Inflammatory macrophage treated with lipopolysaccharide for 4 hours (primary cell): ENCODE results near the gene POU2F3.

Source experiments
- DNase-seq: peaks from one replicate; pipeline ENCODE4 v3.0.0-alpha.2; 2020

POU2F3 gene

DNA sequence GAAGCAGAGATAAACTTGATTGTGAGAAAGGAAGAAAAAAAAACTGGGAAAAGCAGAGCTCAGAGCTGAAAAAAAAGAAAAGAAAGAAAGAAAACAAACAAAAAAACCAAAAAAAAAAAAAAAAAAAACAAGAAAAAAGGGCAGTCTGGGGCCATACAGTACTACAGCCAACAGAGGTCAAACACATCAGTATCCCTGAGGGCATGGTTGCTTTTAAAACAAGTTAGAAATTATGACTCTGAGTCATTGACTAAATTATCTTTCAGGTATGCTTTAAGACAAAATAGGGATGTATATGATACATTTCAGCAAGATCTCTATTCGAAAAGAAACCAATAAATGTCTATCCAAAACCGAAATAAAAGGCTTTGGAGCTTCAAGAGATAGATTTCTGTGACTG lies 48.1 kb downstream of the POU2F3 start:
- no peak for DNase-seq

- DNase-seq, result peak; percentile 12
Measured at GRCh38 chr11:120289426-120289825, 49.5 kb downstream of the POU2F3 start.

- DNase-seq, result no peak
Measured at GRCh38 chr11:120290956-120291355, 51.0 kb downstream of the POU2F3 start.

DNA sequence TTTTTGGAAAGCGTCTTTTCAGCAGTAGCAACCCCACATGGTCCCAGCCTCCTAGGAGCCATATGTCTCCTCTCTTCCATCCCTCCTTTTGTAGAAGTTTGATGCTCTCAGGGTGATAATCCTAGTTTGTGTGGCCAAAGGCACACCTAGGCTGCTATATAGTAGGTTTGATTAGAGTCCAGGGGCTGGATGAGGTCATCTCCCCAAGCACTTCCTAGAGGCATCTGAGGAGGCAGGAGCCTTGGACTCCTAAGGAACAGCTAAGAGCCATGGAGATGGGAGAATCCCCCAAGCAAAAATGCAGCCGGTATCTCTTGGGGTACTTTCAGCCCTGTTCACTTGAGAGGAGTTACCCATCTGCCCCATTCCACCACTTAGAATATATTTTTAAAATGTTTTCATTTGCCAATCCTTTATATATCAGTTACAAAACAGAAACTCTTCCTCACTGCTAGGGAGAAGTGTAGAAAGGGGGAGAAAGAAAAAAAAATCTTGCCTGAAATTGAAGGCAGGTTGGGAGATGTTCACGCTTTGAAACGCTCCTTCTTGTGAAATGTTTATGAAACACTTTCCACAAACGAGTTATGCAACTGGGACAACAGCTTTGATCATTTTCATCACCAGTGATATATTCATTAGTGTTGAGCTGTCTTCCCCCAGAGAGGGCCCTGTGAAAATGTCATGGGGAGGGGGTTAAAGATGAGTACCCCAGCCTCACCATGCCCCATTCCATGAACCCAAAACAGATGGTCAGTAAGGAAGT lies 53.3 kb downstream of the POU2F3 start:
- no peak for DNase-seq

- no peak for DNase-seq
Measured at GRCh38 chr11:120294096-120294495, 54.2 kb downstream of the POU2F3 start.

DNA sequence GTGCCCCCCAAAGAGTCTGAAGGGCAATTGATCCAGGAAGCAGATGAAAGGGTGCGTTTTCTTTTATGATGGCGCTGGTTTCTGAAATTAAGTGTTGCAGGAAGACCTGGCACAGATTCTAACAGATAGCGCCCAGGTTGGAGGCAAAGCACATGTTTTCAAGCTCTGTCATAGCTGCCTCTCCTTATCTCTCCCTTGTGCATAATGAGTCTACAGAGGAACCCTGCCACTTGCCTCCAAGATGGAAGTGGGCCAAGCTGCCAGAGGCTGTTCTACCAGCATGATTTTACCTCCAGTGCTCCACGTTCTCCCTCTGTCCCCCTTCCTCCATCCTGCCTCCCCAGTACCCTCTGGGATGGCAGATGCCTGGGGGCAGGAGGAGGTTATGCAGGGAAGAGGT lies 55.2 kb downstream of the POU2F3 start:
- DNase-seq, result no peak

GRCh38 chr11:120296554-120296953 lies 56.6 kb downstream of the POU2F3 start:
- no peak for DNase-seq

- no peak for DNase-seq
Measured at GRCh38 chr11:120298461-120298860, 58.5 kb downstream of the POU2F3 start.

GRCh38 chr11:120302001-120302805 lies 62.3 kb downstream of the POU2F3 start:
- DNase-seq, result no peak

DNA sequence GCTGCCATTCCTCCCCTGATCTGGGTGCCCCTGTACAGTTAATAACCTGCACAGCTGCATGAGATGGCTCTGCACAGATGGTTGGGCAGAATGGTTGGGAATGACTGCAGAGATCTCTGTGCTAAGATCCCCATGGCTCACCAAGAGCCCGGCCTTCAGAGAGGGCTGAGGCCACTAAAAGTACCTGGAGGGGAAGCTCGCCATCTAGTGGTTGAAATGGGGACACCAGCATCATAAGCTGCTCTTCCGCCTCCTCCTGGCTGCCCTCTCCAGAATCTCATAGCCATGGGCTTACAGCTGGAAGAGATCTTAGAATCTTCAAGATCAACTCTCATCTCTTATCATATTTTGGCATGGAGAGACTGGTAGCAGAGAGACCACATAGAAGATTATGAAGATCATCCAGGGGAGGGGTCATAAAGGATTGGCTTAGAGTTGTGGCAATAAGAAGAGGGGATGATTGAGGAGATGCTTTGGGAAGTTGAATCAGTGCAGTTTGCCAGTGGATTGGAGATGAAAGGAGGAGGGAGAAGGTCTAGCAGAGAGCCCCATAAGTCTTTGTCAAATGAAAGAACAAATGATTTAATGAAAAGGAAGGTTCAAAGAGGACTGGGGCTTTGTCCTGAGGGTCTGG lies 63.2 kb downstream of the POU2F3 start:
- peak; percentile 68 for DNase-seq

GRCh38 chr11:120304526-120304925 lies 64.6 kb downstream of the POU2F3 start:
- peak; percentile 30 for DNase-seq

DNA sequence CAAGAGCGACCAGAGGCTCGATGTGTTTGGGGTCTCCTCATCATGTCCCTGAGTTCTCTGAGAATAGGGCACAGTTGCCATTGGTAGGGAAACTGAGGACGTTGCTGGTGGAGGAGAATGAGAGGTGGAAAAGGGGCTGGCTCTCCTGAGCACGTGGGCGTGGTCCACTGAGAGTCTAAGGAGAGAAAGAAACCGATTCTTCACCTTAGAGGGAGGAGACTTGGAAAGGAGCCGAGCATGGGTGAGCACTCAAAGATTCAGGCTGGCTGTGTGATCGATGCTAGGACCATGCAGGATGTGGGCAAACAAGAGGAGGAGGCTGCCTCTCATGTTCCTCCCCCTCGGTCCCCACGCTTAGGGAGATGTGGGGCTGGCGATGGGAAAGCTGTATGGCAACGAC lies 65.3 kb downstream of the POU2F3 start:
- DNase-seq, result no peak

DNA sequence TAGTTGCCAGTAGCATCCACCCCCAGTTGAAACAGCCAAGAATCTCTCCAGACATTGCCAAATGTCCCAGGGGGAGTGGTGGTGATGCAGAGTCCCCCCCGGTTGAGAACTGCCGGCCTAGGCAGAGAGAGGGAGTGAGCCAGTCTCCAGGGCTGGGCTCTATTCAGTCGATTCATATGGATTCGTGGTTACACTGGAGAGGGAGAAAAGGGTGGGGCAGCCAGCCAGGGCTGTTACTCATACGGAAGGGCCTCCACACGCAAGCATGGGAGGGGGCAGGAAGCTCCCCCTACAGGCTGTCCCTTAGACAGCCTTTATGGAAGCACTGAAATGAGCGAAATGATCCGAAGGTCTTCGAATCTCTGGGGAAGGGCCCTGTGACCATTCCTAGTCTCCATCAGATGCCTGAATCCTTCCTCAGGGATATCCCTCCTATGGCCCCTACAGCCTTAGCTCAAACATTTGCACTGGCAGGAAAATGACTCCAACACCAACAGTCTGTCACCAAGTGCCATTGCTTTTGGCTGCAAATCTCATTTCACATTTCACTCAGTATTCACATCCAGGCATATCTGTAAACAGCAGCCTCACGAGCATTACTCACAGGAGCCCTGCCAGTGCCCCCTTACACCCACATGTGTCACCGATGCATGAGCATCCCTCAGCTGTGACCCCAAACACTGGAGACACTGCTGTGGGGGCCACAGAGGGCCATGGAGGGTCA lies 66.7 kb downstream of the POU2F3 start:
- no peak for DNase-seq

GRCh38 chr11:120307476-120307875 lies 67.5 kb downstream of the POU2F3 start:
- no peak for DNase-seq

- DNase-seq, result no peak
Measured at GRCh38 chr11:120308081-120308480, 68.1 kb downstream of the POU2F3 start.

- DNase-seq, result no peak
Measured at GRCh38 chr11:120310870-120311269, 70.9 kb downstream of the POU2F3 start.

GRCh38 chr11:120314861-120315260 lies 74.9 kb downstream of the POU2F3 start:
- DNase-seq, result no peak

DNA sequence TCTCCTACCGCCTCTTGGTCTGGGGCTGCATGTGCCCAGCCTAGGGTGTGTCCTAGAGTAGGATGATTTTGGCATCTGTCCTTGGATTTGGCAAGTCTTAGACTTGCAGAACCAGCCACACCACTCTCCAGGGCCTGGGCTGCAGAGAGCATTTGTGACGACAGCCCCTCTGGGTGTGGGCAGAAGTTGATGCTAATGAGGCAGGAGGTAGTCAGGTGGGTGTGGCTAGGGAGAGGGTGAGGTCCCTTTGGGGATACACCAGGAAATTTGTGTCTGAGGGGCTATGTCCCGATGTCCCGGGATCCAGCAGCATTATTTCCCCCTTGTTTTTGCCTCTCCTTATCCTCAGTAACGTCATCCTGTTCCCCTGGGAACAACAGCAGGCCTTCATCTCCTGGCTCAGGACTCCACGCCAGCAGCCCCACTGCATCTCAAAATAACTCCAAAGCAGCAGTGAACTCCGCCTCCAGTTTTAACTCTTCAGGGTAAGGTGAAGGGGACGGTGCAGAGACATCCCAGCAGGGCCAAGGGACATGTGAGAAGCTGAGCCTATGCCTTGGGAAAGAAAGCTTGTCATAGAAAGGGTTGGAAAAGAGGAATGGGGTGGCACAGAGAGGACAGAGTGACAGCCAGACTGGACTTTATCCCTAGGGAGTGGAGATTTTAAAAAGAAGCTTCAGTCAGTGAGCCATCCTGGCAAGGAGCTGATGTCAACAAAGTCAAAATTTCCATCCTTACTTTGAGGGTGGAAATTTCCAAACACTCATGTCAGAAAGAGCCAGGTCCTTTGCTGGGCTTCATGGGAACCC lies 77.1 kb downstream of the POU2F3 start:
- DNase-seq, result no peak

DNA sequence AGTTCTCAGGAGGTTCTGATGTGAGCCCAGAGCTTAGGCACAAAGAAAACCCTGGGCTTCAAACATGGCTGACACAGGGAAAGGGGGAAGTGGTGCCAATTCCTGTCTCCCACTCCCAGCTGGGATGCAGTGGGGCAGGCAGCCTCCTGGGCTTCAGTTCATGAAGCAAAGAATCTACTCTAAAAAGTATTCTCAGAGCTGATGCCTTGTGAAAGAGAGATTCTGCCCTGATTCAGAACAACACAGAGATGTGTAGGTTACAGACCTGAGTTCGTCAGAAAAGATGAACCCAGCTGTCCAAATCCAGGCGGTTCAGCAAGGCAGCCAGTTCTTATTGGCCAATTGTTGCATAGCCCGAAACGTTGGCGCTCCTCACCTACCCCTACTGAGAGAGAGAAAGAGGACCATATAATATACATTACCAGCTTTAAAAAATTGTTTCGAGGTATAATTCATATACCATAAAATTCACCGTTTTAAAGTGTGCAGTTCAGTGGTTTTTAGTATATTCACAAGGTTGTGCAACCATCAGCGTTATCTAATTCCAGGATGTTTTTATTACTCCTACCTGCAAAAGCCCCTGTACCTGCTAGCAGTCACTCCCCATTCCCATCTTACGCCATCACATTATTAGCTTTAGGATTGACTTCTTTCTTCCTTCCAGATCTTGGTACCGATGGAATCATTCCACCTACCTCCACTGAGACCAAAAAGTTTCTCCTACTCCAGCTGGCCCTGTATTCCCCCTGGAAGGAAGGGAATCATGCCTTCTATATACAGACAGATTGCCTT lies 77.9 kb downstream of the POU2F3 start:
- DNase-seq, result no peak

GRCh38 chr11:120318906-120319305 lies 79.0 kb downstream of the POU2F3 start:
- DNase-seq, result no peak
